RKO (cell line): ENCODE data around the gene TMEM175.
"Not testable (repeated sequence)": the region's sequence is repeated elsewhere in the genome, so short reads cannot be mapped to it uniquely, and the experiment has no call there.

ENCODE experiments used
- DNase-seq: peaks from one replicate; pipeline ENCODE4 v3.0.0-alpha.2; 2016; ENCODE audit warnings: low spot score

The TMEM175 gene

GRCh38 chr4:970854-971520, 38.7 kb downstream of the TMEM175 start:
- no peak for DNase-seq

- no peak for DNase-seq
Measured at GRCh38 chr4:971666-972500, 39.6 kb downstream of the TMEM175 start.

DNA sequence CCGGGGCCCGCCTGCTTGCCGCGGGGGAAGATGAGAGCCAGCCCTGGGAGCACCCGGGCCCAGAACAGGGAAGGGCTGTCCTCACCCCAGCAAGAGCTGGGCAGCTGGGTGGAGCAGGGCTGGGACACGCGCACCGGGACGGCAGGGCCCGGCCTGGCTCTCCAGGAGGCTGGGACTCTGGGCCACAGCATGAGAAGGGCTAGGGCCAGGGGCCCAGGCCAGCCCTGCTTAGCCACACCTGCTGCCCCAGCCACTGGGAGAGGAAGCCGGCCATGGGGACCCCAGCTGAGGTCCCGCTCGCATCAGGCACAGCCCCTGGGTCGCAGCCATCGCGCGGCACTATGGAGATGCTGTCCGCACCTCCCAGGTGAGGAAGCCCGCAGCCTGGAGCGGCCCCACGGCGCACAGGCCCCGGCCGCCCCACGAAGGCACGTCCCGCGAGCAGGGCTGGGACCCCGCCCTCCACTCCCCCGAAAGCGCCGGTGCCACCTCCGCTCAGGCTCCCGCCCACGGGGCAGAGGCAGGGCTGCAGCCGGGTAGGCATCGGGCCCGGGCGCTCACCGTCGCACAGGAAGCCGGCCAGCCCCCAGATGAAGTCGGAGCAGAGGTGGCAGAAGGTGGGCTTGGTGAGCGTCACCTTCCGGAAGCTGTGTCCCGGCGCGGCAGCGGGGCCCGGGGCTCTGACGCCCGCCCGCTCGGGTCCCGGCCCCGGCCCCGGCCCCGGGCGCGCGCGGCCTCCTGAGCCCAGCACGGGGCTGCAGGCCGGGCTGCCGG, 40.6 kb downstream of the TMEM175 start:
- DNase-seq, result peak; percentile 23

GRCh38 chr4:973431-974397, 41.5 kb downstream of the TMEM175 start, which contains the start of gene DGKQ:
DGKQ (minus strand) TSS chr4:973569; CDS start chr4:973482, 87 bp downstream.
- DNase-seq, result peak; percentile 73

- no peak for DNase-seq
Measured at GRCh38 chr4:974668-975067, 42.4 kb downstream of the TMEM175 start.

- DNase-seq, result not testable (repeated sequence)
Measured at GRCh38 chr4:976016-976415, 43.8 kb downstream of the TMEM175 start.

- DNase-seq, result peak; percentile 45
Measured at GRCh38 chr4:978957-979701, 46.9 kb downstream of the TMEM175 start.

- DNase-seq, result no peak
Measured at GRCh38 chr4:982291-982690, 50.0 kb downstream of the TMEM175 start.

DNA sequence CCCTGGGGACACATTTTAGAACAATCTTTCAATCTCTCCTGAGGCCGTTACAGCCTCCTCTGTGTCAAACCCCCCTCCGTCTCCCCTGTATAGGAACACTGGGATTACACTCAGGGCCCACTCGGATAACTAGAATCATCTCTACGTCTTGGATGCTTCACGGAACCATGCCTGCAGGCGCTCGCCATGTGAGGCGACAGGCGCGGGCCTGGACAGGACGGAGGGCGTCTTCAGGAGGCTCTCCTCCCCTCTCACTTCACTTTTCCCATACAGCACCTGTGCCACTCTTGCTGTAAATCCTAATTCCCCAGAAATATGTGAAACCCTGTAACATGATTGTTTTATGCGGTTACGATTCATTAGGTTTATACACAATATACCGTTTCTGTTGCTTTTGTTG, 50.6 kb downstream of the TMEM175 start:
- DNase-seq, result no peak

DNA sequence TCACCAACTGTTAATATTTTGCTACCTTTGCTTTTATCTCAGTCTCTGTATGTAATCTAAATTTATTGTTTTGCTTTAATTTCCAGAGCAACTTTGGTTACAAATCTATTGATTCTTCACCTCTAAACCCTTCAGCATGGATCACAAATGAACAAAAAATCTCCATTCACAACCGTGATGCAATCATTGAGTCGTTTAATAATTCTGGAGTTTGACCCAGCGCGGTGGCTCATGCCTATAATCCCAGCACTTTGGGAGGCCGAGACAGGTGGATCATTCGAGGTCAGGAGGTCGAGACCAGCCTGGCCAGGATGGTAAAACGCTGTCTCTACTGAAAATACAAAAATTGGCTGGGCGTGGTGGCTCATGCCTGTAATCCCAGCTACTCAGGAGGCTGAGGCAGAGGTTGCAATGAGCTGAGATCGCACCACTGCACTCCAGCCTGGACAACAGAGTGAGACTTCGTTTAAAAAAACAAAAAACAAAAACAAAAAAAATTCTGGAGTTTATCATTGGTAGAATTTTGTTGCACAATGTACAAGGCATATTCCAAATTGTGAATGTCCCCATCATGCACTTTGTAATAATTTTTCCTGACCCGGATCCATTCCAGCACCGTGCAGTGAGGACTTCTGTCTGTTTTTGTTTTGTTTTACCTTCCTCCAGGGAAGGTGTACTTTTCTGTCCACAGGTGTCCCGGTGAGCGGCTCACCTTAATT, 52.2 kb downstream of the TMEM175 start:
- no peak for DNase-seq

- peak; percentile 84 for DNase-seq
Measured at GRCh38 chr4:985123-985830, 53.0 kb downstream of the TMEM175 start.

DNA sequence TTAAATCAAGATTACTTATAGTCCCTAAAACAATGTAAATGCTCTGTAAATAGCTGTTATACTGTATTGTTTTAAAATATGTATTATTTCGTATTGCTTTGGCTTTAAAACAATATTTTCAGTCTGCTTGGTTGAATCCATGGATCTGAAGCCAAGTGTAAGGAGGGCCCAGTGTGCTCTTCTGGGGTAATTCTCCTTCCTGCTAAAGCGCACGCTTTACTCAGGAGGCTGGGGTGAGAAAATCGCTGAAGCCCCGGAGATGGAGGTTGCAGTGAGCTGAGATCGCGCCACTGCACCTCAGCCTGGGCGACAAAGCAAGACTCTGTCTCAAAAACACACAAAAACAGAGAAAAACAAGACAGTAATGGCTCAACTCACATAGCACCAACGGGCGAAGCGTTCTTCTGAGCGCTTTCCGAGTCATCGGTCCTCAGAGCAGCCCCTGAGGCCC, 54.2 kb downstream of the TMEM175 start:
- DNase-seq, result no peak

DNA sequence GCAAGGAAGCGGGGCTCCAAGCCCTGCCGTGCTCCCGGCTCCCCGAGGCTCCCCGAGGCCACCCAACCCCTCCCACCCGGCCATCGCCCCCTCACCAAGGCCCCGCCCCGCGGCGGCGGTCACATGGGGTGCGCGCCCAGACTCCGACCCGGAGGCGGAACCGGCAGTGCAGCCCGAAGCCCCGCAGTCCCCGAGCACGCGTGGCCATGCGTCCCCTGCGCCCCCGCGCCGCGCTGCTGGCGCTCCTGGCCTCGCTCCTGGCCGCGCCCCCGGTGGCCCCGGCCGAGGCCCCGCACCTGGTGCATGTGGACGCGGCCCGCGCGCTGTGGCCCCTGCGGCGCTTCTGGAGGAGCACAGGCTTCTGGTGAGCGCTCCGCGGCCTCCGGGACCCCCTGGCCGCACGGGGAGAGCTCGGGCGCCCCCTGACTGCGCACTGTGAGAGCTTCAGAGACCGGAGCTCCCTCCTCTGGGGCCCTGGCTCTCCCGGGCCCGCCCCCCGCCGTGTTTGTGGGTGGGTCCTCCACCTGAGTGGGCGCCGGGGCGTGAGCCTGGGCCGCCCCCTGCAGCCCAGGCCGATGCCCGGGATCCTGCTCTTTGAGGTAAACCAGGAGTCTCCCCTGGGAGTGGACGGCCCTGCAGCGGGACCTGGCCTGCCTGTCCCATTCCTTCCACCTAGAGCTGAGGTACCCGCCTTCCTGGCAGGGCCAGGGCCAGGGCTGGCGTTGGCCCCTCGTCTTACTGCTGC, 54.8 kb downstream of the TMEM175 start, which contains the start of gene IDUA:
Gene IDUA, plus strand, starts transcription at position 166 of the 745 bp plus-strand sequence. Its CDS starts 41 bp downstream, at position 207.
- DNase-seq, result peak; percentile 85

DNA sequence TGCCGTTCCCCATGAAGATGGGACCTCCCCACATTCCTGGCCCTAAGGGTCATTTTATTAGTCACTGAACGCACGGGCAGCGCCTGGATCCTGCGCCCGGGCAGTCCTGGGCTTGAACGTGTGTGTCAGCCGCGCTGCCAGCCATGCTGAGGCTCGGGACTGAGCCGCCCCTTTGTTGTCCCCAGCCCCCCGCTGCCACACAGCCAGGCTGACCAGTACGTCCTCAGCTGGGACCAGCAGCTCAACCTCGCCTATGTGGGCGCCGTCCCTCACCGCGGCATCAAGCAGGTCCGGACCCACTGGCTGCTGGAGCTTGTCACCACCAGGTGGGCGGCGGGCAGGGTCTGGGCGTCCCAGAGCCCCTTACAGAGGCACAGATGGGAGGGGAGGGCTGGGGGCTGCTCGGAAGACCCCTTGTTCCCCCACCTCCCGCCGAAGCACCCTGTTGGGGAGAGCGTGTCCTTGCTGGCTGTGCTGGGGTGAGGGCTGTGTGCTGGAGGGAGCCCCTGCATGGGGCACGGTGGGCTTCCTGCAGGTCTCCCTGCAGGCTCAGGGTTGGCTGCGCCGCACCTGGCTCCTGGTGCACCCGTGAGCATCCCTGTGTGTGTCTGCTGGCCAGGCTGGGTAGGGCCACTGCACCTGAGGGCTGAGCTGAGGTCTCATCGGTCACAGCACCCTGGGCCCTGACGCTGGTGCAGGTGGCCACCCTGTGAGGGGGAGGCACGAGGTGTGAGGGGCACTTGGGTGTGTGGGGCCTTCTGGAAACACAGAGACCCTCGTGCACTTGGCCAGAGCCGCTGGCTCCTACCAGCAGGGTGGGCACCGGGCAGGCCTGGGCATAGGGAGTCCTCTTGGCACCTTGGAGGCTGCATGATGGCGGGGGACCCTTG, 55.6 kb downstream of the TMEM175 start:
- DNase-seq, result peak; percentile 93

DNA sequence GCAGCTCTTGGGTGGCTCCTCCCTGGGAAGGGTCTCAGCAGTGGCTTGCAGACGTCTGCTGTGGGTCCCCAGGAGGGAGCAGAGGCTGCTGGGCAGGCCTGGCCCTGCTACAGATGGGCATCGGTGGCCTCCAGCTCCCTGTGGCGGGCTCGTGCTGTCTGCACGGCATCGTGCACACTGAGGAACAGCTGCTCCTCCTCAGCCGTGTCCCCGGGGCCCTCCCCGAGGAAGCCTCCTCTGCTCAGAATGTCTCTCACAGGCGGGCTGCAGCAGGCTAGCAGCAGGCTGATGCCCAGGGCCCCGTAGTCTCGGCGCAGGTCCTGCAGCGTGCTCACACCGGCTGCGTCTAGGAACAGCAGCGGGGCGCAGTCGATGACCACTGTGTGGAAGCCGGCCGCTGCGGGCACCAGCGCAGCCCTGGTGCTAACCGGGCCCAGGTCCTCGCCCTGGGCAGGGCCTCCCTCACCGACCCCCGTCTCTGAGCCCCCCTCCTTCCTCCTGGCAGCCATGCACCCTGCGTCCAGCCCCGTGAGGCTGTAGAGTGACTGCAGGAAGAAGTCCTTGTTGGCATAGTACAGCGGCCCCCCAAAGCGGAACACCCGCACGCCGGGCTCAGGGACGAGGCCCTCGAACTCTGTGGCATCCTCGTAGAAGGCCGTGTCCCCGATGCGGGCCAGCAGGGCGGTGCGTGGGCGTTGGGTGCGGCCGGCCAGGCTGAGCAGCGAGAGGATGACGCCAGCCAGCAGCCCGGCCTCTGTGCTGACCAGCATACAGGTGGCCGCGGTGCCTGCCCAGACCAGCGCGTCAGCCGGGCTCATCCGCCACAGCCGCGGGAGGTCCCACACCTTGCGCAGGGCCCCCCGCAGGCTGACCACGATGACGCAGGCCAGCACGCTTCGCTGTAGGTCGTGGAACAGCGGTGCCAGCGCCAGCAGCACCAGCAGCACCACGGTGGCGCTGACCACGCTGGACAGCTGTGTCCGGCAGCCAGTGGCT, 56.8 kb downstream of the TMEM175 start:
- DNase-seq, result no peak
